Prostate gland (tissue), 2 donors: ENCODE data around the gene BUD31.

ENCODE experiments used
- CTCF ChIP-seq, 4 experiments: fragments of 200-600 bp in 2 of 4; fragments of 450-650 bp in 2 of 4; sonication (generic) in 2 of 4; IDR thresholded peaks; 1 replicate in 3 of 4; 2 replicates in 1 of 4; pipeline ENCODE4 v1.5.1; 2016 to 2019; ENCODE audit warnings: antibody characterized with exemption in 4 of 4, mild to moderate bottlenecking in 2 of 4, moderate library complexity in 2 of 4
- POLR2A ChIP-seq: fragments of 450-650 bp; IDR thresholded peaks from one replicate; pipeline ENCODE4 v1.6.1; 2016; ENCODE audit warnings: antibody characterized with exemption, mild to moderate bottlenecking
- POLR2AphosphoS5 ChIP-seq: sonication (generic); formaldehyde crosslinking; IDR thresholded peaks from one replicate; pipeline ENCODE4 v1.6.1; 2017; ENCODE audit warnings: antibody characterized with exemption

- TF ChIP-seq POLR2AphosphoS5: no peak
- no peak for TF ChIP-seq POLR2A
- TF ChIP-seq CTCF (IDR thresholded peaks at IDR 0.05): no peak
Observed at GRCh38 chr7:99418260-99418659, 9.5 kb downstream of the BUD31 start.
